NCI-H1436 (cell line): Measurements from ENCODE around the gene ITPK1.

Experiments
- DNase-seq: peaks from one replicate; lab custom pipeline; 2025; lab: John Stamatoyannopoulos, UW

The ITPK1 gene

DNA sequence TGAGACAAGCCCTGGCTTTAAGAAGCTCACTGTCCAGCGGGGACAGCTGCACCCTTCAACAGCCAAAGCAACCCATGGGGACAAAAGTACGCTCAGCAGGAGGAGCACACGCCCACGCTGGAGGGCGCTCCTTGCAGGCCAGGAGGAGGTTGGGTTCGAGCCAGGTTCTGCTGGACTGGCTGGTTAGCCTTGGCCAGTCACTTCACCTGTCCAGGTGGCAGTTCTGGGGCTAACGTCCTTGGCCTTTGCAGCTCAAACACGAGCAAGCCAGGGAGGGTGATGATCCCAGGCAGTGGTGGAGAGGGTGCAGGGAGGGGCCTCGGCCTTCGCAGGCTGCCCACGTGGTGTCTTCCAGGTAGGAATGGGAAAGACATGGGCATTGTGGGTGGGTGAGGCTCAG is 179.6 kb downstream of the ITPK1 start:
- no peak for DNase-seq

GRCh38 chr14:92935446-92935845 is 180.3 kb downstream of the ITPK1 start:
- no peak for DNase-seq

GRCh38 chr14:92934196-92935085 is 181.3 kb downstream of the ITPK1 start:
- no peak for DNase-seq

DNA sequence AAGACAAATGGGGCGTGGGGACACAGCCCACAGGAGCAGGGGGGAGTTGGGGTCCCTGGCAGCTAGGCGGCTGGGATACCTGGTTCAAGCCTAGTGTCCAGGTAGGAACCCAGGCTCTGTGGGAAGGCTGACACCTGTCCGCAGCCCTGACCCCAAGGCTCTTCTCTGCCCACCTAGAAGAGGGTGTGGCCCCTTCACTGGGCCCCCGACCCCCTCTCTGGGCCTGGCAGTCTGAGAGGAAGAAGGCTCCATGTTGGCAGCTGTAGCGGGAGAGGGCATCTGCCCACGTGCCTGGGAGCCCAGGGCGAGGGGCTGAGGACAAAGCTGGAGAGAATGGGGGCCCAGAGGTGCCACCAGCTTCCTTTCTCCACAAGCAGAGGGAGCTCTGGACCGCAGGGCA is 182.2 kb downstream of the ITPK1 start:
- DNase-seq = no peak

DNA sequence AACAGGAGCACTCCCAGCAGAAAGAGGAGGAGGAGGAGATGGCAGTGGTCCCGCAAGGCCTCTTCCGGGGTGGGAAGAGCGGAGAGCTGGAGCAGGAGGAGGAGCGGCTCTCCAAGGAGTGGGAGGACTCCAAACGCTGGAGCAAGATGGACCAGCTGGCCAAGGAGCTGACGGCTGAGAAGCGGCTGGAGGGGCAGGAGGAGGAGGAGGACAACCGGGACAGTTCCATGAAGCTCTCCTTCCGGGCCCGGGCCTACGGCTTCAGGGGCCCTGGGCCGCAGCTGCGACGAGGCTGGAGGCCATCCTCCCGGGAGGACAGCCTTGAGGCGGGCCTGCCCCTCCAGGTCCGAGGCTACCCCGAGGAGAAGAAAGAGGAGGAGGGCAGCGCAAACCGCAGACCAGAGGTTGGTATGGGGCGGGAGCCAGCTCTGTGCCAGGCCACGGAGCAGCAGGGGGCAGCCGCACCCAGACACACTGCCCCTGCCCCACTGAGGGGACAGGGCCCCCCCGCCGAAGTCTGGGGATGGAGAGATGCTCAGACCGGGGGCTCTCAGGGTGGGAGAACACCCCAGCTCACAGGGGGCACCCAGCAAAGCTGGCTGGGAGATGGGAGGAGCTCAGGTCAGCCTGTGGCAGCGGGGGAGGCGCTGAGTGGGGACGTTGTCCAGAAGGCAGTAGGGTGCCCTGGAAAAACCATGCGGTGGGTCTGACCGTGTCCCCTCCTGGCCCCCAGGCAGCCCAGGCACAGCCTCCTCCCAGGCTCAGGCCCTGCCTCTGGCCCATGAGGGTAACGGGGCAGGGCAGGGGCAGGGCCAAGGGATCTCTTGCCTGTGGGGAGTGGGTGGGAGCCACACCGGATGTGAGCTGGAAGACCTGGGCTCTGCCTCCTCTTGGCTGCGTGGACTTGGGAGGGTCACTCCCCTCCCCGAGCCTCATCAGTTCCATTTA is 183.0 kb downstream of the ITPK1 start:
- no peak for DNase-seq

DNA sequence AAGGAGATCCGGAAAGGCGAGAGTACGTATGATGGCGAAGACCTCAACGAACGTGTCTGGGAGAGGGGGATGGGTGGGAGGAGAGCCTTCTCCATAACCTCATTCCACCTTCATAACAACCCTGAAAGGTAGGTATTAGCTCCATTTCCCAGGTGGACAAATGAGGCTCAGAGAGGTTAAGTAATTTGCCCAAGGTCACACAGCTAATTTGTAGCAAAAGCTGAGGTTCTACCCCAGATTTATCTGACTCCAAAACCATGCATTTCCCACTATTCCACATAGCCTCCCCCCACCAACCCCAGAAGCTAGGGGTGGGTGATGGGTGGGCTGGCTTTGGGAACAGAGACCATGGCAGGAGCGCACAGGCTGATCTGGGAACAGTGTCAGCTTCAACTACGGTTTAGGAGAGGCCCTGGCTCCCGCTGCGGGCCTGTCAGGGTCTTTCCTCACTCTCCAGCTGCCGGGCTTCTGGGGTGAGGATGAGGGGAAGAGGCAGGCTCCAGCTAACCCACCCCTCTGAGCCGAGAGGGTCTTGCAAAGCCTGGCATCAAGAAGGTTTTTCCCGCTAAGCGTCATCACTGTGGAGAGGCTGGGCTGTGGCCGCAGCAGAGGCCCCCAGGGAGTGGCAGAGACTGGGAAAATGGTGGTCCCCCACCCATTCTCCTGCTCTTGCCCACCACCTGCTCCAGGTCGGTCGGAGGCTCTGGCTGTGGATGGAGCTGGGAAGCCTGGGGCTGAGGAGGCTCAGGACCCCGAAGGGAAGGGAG is 183.9 kb downstream of the ITPK1 start:
- DNase-seq = no peak

DNA sequence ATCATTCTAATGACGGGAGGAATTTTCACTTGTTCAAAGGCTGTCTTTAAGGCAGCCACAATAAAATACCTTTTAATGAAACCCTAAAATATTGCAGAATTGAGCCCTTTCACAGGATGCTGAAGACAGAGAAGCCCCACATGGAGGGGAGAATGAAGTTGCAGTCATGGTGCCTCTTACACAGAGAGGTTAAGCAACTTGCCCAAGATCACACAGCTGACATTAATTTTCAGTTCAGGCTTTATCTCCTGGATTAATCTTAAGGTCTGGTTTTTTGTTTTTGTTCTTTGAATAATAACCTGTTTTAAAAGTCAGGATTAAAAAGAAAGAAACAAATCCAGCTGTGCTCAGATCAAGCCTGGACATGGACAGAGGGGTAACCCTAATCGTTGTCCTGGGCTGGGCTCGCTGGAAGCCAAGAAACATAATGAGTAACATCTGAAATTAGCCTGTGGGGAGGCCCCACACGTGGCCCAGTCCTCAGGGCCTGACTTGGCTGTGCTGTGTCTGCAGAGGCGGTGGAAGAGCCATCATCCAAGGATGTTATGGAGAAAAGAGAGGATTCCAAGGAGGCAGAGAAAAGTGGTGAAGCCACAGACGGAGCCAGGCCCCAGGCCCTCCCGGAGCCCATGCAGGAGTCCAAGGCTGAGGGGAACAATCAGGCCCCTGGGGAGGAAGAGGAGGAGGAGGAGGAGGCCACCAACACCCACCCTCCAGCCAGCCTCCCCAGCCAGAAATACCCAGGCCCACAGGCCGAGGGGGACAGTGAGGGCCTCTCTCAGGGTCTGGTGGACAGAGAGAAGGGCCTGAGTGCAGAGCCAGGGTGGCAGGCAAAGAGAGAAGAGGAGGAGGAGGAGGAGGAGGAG is 184.8 kb downstream of the ITPK1 start:
- no peak for DNase-seq

GRCh38 chr14:92929689-92930608 is 185.8 kb downstream of the ITPK1 start:
- DNase-seq = no peak

GRCh38 chr14:92928961-92929688 is 186.6 kb downstream of the ITPK1 start:
- no peak for DNase-seq

DNA sequence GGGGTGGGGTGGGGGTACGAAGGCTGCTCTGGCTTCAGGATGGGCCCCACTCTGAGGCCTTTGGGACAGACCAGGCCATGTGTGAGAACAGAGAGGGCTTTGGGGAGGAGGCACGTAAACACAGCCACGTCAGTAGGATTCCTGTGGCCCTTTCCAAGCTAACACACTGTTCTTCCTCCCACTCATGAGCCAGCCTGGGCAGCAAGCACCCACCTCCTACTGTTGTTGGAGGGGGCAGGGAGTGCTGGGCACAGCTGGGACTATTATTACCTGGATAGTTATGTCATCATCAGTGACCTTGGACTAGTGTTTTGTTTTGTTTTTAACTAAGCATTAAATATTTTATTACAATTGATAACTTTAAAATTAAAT is 187.5 kb downstream of the ITPK1 start:
- DNase-seq = no peak

- DNase-seq = no peak
These were observed 188.1 kb downstream of the ITPK1 start for GRCh38 chr14:92927349-92928257.

- no peak for DNase-seq
These were observed 188.8 kb downstream of the ITPK1 start for GRCh38 chr14:92926931-92927330.

DNA sequence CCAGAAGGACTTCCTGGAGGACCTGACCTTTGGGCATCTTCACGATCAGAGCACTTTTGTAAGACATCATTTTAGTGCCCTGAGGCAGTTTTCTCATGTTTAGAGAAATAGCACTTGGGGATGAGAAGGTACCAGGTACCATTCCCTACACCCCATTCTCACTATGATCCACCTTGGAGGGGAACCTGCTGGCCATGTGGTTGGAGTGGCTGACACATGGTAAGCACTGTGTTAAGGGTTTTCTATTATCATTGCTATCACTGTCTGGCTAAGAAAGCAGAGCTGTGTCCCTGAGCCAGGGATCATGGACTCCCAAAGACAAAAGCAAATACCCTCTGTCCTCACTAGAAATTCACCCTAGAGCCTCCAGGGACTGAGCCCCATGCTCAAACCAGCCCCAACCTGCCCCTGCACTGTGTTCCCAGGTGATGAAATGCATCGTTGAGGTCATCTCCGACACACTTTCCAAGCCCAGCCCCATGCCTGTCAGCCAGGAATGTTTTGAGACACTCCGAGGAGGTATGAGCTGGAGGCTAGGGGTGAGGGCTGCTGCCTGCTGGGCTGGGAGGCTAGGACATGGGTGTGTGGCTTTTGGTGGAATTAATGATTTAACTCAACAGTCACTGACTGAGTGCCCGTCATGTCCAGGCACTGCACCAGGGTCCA is 189.4 kb downstream of the ITPK1 start:
- DNase-seq = no peak

DNA sequence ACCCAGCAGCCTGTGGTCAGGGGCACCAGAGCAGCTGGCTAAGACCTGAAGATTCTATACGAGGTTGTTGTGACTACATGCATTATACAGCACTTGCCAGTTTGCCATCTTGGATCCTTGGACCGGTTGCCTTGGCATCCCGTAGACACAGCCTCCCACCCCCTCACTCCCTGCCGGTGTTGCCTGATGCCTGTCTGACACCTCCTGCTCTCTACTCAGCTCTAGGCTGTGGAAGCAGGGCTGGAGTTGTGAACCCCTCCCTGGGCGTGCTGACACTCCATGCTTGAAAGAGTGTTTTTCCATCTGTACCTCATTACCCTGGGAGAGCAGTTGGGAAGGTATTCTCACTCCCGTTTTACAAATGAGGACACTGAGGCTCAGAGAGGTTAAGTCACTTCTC is 190.3 kb downstream of the ITPK1 start:
- DNase-seq = no peak

- no peak for DNase-seq
These were observed 191.5 kb downstream of the ITPK1 start for GRCh38 chr14:92924247-92924646.

DNA sequence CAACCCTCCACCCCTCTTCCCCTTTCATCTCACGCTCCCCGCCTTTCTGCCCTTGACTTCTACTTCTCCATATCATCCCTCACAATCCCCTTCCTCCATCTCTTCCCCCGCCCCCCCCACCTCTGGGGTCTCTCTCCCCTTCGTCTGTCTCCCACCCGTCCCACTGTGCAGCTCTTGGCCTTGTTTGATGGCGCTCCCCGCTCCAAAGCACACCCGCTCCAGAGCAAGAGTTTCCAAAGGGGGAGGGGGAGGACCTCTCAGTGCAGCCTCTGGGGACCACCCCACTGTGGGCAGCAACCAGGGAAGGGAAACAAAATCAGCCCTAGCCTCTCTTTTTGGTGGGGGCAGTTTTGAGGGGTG is 192.0 kb downstream of the ITPK1 start:
- no peak for DNase-seq

DNA sequence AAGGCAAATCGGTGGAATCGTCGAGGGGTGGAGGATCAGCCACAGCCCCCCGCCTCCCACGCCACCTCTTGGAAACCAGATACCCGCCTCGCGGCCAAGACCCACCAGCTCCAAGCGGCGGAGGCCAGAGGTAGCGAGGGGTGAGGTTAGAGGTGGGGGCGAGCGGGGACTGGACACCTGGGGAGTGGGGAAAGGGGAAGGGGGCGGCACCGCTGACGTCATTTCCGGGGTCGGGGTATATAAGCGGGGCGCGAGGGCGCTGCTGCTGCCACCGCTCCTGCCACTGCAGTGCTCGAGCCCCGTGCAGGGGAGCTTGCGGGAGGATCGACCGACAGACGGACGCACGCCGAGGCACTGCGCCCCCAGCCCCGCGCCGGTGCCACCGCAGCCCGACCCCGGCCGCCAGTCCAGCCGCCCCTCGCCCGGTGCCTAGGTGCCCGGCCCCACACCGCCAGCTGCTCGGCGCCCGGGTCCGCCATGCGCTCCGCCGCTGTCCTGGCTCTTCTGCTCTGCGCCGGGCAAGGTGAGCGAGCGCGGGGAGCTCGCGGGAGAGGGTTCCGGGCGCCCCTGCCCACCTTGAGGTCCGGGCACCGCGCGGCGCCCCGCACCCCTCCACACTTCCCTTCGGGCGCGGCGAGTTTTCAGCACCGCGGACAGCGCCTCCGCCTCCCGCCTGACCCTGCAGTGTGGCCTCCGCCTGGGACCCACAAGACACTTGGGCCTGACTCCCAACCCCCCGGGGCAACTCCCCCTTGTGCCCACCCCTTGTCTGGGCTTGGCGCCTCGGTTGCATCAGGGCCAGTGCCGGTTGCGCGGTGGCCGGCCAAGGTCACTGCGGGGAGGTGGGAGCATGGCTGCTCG is 192.6 kb downstream of the ITPK1 start, which contains the start of gene CHGA:
TSS of gene CHGA (plus strand) at position 268 of the 861 bp plus-strand sequence. CDS start at position 478, 210 bp downstream.
- DNase-seq = peak; percentile 72
